Kidney (tissue), 14 donors: ENCODE results near the gene ZNF148. TPM values are rescaled to one million over a fixed set of nuclear protein-coding genes. Genes with fewer than 3 reads are reported as not detected.

ENCODE experiments used
- DNase-seq, 5 donors: peaks; one replicate each; pipeline ENCODE4 v3.0.0-alpha.2; 2013 to 2020
- FAIRE-seq: peaks from 2 replicates; lab custom pipeline; 2012; peaks lifted over from hg19 to GRCh38; lab: Jason Lieb, UNC
- H3K27ac ChIP-seq, 2 donors: one replicate each; pipeline ENCODE4 v1.7.0; 2013; ENCODE audit warnings: low read depth in 2 of 2, low read length in 2 of 2, inconsistent platforms in 1 of 2
- H3K27me3 ChIP-seq: one replicate; pipeline ENCODE4 v1.7.1; 2013; ENCODE audit warnings: low read length, inconsistent platforms; ENCODE audit not compliant: control insufficient read depth, insufficient read depth
- H3K36me3 ChIP-seq, 3 donors: one replicate each; pipeline versions ENCODE4 v1.7.0 to v1.7.1; 2013; ENCODE audit warnings: low read length in 3 of 3, control low read depth in 1 of 3, inconsistent platforms in 1 of 3; ENCODE audit not compliant: insufficient read depth in 3 of 3, control insufficient read depth in 2 of 3
- H3K4me1 ChIP-seq, 3 donors: one replicate each; pipeline versions ENCODE4 v1.7.0 to v1.7.1; 2013; ENCODE audit warnings: low read length in 3 of 3, inconsistent platforms in 1 of 3, low read depth in 1 of 3; ENCODE audit not compliant: control insufficient read depth in 2 of 3, insufficient read depth in 2 of 3
- H3K4me3 ChIP-seq, 3 donors: one replicate each; pipeline versions ENCODE4 v1.7.0 to v1.8.1; 2013; ENCODE audit warnings: low read length in 3 of 3, control low read depth in 1 of 3, inconsistent platforms in 1 of 3
- H3K9ac ChIP-seq, 3 donors: one replicate each; pipeline versions ENCODE4 v1.7.0 to v1.7.1; 2013; ENCODE audit warnings: low read length in 3 of 3, control low read depth in 1 of 3, inconsistent platforms in 1 of 3
- H3K9me3 ChIP-seq, 3 donors: one replicate each; pipeline versions ENCODE4 v1.7.0 to v1.7.1; 2013; ENCODE audit warnings: low read length in 3 of 3, control low read depth in 1 of 3, inconsistent platforms in 1 of 3; ENCODE audit not compliant: control insufficient read depth in 2 of 3, insufficient read depth in 1 of 3
- CTCF ChIP-seq: IDR thresholded peaks from 3 replicates; pipeline ENCODE4 v1.5.1; 2012; ENCODE audit warnings: mild to moderate bottlenecking, moderate library complexity, borderline replicate concordance; ENCODE audit not compliant: insufficient read depth; ENCODE audit errors: extremely low read depth
- intact Hi-C: fragments of 100-400 bp; cut with DNase I; formaldehyde crosslinking; loops from one replicate; pipeline ENCODE4 v1.11.1; 2022
- polyA plus RNA-seq: library from polyadenylated mRNA; stranded (reverse); fragments of 350-450 nt; fragmentation: Illumina TruSeq; extraction: RNeasy Lipid Tissue Mini Kit (QIAGEN cat#74804); gene quantifications from one replicate; pipeline ENCODE4 v1.2.3, GENCODE V29; 2014; ENCODE audit warnings: low read depth, low replicate concordance; ENCODE audit not compliant: insufficient read depth
- total RNA-seq: library from RNA; stranded (reverse); fragmentation: NEBNext Ultra II Directional; extraction: Animal tissue kit (Norgen Biotek cat#: 25700); gene quantifications from one replicate; pipeline ENCODE4 v1.2.1, GENCODE V29; 2021
- donor health status: control.
- donor health status: control.
- donor health status: control.
- donor health status: control.
- donor health status: control.
- donor health status: DM: yes; HTN: yes; CAD: no.
- donor health status: Normal renal cell carcinoma (clear cell type).

Gene ZNF148
- total and polyA plus RNA-seq, 2 donors from 2014 or later: 5.4 to 74.4 TPM

- peak overlapping the region in 1 of 2 donors; percentile 25 for H3K27ac ChIP-seq
- peak overlapping the region; percentile 52 to 66 (median 64) for H3K4me3 ChIP-seq
- H3K36me3 ChIP-seq: no peaks in the 10 kb centered on the region
- TF ChIP-seq CTCF: no peak
- DNase-seq (peak; percentile 72 to 83 (median 81)), FAIRE-seq (no peak)
- intact Hi-C loops: no loop called here
- no peaks in the 10 kb centered on the region for H3K9me3 ChIP-seq
- no peaks in the 10 kb centered on the region for H3K27me3 ChIP-seq
- peak overlapping the region; percentile 48 to 62 (median 48) for H3K9ac ChIP-seq
- H3K4me1 ChIP-seq: peaks cover 0 to 7% (median 0%) of the 10 kb centered on the region in 3 donors
These were observed 18.0 kb downstream of the ZNF148 start for GRCh38 chr3:125357032-125357658.

GRCh38 chr3:125356140-125357026, 18.7 kb downstream of the ZNF148 start:
- H3K9ac ChIP-seq: peak overlapping the region in 1 of 3 donors; percentile 62
- H3K27me3 ChIP-seq: no peaks in the 10 kb centered on the region
- peaks cover 0 to 7% (median 0%) of the 10 kb centered on the region in 3 donors for H3K4me1 ChIP-seq
- H3K36me3 ChIP-seq: no peaks in the 10 kb centered on the region
- no peak for TF ChIP-seq CTCF
- DNase-seq (peak in 1 of 5 donors; percentile 43), FAIRE-seq (no peak)
- H3K27ac ChIP-seq: peak overlapping the region in 1 of 2 donors; percentile 25
- peak overlapping the region; percentile 52 to 66 (median 64) for H3K4me3 ChIP-seq
- H3K9me3 ChIP-seq: no peaks in the 10 kb centered on the region
- intact Hi-C loops: no loop called here

- Histone ChIP-seq H3K9ac (no peak overlapping the region), H3K4me3 (no peak overlapping the region), H3K36me3 (no peaks in the 10 kb centered on the region), H3K27me3 (no peaks in the 10 kb centered on the region), H3K4me1 (peaks cover 0 to 7% (median 0%) of the 10 kb centered on the region in 3 donors), H3K9me3 (no peaks in the 10 kb centered on the region), H3K27ac (no peak overlapping the region)
- FAIRE-seq: no peak
- no peak for DNase-seq
- TF ChIP-seq CTCF: no peak
- intact Hi-C loops: no loop called here
These were observed 21.5 kb downstream of the ZNF148 start for GRCh38 chr3:125353659-125354058.
